GM20000 (cell line): Measurements from ENCODE around the gene ALOX15B.

Source experiments
- DNase-seq: peaks from one replicate; pipeline ENCODE4 v3.0.0; 2012; ENCODE audit warnings: low spot score
- TF ChIP-seq, protein P1 (sequence below): IDR thresholded peaks from 2 replicates; pipeline ENCODE4 v1.5.1; 2012; ENCODE audit warnings: mild to moderate bottlenecking, control low read depth; ENCODE audit errors: extremely low read depth, missing control alignments

ALOX15B gene

DNA sequence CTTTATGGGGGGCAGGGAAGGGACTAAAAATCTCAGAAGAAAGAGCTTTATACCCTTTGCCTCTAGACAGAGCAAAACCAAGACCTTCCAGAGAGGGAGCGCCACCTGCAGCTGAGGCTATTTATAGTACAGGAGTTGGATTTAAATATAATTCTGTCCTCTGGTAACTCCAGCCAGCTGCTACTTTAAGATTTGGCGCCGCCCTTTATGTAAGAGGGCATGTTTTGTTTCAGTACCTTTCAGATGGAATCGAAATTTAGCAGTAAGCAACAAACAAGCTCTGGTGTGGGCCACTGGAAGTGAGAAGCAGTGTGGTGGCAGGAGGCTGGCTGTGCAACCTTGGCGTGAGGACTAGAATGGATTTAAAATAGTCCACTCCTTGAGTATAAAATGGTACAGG is 41.7 kb upstream of the ALOX15B start:
- no peak for DNase-seq
- TF ChIP-seq, protein P1, sequence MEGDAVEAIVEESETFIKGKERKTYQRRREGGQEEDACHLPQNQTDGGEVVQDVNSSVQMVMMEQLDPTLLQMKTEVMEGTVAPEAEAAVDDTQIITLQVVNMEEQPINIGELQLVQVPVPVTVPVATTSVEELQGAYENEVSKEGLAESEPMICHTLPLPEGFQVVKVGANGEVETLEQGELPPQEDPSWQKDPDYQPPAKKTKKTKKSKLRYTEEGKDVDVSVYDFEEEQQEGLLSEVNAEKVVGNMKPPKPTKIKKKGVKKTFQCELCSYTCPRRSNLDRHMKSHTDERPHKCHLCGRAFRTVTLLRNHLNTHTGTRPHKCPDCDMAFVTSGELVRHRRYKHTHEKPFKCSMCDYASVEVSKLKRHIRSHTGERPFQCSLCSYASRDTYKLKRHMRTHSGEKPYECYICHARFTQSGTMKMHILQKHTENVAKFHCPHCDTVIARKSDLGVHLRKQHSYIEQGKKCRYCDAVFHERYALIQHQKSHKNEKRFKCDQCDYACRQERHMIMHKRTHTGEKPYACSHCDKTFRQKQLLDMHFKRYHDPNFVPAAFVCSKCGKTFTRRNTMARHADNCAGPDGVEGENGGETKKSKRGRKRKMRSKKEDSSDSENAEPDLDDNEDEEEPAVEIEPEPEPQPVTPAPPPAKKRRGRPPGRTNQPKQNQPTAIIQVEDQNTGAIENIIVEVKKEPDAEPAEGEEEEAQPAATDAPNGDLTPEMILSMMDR = peak; percentile 8

DNA sequence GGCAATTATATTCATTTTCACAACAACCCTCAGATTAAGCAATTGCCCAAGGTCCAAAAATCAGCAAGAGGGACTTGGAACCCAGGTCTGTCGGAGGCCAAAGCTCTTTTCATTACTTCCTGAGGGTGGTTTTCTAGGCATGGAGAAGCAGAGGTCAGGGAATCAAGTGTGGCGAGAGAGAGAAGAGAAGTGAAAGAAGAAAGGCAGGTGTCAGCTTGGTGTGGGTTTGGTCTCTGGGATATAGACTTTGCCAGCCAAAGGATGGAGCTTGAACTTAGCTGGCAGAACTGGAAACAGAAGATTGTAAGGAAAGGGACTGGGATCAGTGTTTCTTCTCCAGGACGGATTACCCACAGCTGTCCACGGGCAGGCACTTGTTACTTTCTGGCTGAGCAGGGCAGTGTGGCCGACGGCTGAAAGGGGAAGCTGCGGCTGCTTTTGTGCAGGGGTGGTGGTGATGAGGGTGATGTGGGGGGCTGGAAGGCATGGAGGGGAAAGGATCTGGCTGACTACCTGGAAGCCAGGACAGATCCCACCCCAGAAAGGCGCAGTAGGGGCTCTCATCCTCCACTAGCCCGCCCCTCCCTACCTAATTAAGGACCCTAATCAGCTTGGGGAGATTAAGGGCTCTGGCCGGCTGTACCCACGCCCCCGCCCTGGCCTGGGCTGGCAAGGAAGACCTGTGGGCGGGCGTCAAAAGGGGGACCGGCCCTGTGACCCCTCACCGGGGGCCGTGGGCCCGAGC is 36.7 kb upstream of the ALOX15B start, which contains the start of gene GUCY2D:
GUCY2D (plus strand) TSS at position 640 of the 745 bp plus-strand sequence. CDS start 433 bp downstream, outside the sequence.
- peak; percentile 67 for DNase-seq
- TF ChIP-seq, protein P1 = no peak

DNA sequence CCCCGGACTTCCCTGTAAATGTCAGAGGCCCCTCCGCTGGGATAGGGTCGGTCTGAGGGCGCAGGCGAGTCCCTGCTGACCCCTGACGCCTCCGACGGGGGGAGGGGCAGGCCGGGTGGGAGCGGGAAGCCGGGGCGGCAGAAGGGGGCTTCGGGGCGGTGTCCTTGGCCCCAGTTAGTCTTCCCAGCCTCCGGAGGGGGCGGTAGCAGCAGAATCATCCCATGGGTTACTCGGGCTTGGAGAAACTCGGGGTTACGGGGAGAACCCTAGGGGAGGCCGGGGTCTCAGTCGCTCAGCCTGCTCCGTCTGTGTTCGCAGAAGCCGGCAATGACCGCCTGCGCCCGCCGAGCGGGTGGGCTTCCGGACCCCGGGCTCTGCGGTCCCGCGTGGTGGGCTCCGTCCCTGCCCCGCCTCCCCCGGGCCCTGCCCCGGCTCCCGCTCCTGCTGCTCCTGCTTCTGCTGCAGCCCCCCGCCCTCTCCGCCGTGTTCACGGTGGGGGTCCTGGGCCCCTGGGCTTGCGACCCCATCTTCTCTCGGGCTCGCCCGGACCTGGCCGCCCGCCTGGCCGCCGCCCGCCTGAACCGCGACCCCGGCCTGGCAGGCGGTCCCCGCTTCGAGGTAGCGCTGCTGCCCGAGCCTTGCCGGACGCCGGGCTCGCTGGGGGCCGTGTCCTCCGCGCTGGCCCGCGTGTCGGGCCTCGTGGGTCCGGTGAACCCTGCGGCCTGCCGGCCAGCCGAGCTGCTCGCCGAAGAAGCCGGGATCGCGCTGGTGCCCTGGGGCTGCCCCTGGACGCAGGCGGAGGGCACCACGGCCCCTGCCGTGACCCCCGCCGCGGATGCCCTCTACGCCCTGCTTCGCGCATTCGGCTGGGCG is 35.9 kb upstream of the ALOX15B start:
- TF ChIP-seq, protein P1 = no peak

DNA sequence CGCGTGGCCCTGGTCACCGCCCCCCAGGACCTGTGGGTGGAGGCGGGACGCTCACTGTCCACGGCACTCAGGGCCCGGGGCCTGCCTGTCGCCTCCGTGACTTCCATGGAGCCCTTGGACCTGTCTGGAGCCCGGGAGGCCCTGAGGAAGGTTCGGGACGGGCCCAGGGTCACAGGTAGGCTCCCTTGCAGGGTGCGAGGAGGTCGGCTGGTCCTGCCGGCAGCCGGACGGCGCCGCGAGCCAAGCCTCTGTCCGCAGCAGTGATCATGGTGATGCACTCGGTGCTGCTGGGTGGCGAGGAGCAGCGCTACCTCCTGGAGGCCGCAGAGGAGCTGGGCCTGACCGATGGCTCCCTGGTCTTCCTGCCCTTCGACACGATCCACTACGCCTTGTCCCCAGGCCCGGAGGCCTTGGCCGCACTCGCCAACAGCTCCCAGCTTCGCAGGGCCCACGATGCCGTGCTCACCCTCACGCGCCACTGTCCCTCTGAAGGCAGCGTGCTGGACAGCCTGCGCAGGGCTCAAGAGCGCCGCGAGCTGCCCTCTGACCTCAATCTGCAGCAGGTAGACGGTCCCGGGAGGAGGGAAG is 35.2 kb upstream of the ALOX15B start:
- TF ChIP-seq, protein P1 = no peak
- no peak for DNase-seq

More for the DNA sequence above, 35.9 kb upstream of the ALOX15B start:
- DNase-seq = no peak

DNA sequence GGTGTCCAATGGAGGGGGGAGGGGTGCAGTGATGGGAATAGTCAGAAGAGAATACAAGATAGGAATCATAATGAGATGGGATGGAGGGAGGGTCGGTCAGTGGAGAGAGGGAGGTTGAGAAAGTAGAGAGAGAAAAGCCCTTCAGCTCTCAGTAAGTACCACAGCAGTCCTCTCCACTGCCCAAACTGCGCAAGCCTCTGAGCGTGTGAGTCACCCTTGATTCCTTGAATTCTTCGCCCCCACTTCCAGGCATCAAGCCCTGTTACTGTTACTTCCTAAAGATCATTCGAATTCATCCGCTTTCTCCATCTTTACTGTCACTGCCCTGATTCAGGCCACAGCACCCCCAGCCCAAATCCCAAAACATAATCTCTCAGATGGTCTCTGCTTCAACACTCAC is 34.0 kb upstream of the ALOX15B start:
- DNase-seq = no peak
- TF ChIP-seq, protein P1 = no peak

DNA sequence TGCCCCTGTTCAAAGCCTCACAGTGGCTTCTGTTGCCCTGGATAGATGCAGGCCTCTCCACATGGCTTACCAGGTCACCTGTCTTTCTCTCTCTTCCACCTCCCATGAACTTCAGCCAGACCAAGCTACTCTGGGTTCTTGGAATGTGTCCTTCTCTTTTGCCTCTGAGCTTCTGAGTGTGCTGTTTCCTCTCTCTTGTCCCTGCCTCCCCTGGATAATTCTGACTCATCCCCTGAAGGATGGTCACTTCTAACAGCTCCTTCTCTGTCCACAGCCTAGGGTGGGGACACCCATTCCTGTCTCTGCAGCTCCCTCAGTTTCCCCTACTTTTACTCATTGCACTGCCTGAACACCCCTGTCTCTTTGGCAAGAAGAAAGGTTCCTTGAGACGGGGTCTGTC is 33.5 kb upstream of the ALOX15B start:
- TF ChIP-seq, protein P1 = no peak
- no peak for DNase-seq
